M059J (cell line): ENCODE results near the gene SH3GL2. TPM values are rescaled to one million over a fixed set of nuclear protein-coding genes. Genes with fewer than 3 reads are reported as not detected.
A peak's percentile ranks its signal among the peaks of the same experiment; 100 is the strongest.

Source experiments
- DNase-seq: peaks from one replicate; pipeline ENCODE4 v3.0.0-alpha.2; 2012; ENCODE audit warnings: low read depth
- total RNA-seq: library from RNA; depleted of rRNA; stranded (reverse); fragments of >200 nt; shearing (Covaris generic); gene quantifications from 2 replicates; pipeline ENCODE4 v1.2.3, GENCODE V29; 2014

The SH3GL2 gene
- total RNA-seq, 1 experiment from 2014 or later, result 11.2 TPM

- DNase-seq, result no peak
Observed at GRCh38 chr9:17611342-17611741, 32.5 kb downstream of the SH3GL2 start.

GRCh38 chr9:17611917-17612316 lies 33.1 kb downstream of the SH3GL2 start:
- peak; percentile 62 for DNase-seq

DNA sequence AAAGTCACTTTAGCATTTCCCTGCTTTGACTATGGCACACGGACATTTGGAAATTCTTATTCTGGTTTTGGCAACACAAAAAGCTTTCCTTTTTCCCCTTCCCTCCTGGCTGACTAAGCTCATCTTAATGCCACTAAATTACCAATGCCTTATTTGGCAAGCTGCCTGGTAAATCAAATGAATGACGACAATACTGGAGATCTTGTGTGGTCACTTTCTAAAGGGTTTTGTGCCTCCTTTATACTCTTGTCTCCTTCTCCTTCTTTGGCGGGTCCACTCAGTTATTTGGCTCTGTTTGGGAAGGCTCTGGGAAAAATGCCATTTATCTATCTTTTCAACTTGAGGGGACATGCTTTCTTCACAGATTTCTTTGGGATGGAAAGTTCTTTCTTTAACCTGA lies 34.9 kb downstream of the SH3GL2 start:
- DNase-seq, result peak; percentile 99

- DNase-seq, result peak; percentile 25
Observed at GRCh38 chr9:17614250-17614649, 35.4 kb downstream of the SH3GL2 start.

DNA sequence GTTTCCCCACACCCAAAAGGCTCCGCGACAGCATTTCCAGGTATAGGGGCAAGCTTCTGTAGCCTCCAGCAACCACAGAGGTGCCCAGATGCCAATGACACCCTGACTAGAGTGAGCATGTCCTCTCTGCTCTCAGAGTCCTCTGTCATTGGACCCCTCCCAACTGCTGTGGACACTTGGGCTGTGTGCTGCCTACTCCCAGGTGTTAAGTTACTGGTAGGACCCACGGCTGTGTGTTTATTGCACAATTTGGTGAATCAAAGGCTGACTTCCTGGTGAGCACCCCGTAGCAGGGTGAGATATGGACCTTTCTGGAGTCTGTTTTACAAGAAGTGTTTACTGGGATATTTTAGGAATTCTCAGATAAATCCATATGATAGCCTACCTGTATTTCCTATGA lies 36.0 kb downstream of the SH3GL2 start:
- DNase-seq, result peak; percentile 74

DNA sequence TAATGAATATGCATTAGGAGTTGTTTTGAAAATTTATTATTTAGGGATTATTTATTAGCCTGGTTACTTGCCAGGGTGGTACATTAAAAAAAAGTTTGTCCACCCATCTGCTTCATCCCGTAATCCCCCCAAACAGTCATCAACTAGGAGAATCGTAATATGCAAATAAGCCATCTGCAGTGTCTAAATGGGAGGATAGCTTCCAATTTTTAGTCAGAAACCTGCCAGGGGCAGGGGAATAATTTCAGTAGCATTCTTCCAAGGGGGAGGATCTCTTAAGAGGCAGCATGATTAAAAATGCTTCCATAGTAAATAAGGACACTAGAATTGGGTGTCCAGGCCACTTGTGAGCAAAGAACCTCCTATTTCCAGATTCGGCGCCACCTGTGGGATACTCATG lies 43.3 kb downstream of the SH3GL2 start:
- no peak for DNase-seq

- DNase-seq, result no peak
Observed at GRCh38 chr9:17622749-17623148, 43.9 kb downstream of the SH3GL2 start.

- peak; percentile 28 for DNase-seq
Observed at GRCh38 chr9:17623965-17624364, 45.1 kb downstream of the SH3GL2 start.

DNA sequence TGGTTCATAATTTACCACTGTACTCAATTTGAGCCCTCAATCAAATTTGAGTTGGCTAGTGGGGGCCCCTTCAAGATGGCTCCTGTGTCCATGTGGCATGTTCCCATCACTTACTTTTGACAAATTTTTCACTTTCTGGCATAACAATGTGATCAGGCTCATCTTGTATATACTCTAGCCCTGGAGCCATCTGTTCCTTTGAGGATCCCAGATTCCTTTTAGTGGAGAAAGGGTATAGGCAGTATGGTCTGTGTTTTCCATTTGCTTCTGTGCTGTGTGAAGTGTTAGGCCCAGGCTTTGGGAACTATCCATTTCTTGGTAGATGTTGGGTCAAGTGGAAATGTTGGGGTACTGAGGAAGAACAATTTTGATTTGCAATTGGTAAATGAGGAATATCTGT lies 45.7 kb downstream of the SH3GL2 start:
- DNase-seq, result no peak

GRCh38 chr9:17625644-17626388 lies 47.0 kb downstream of the SH3GL2 start:
- DNase-seq, result peak; percentile 98

DNA sequence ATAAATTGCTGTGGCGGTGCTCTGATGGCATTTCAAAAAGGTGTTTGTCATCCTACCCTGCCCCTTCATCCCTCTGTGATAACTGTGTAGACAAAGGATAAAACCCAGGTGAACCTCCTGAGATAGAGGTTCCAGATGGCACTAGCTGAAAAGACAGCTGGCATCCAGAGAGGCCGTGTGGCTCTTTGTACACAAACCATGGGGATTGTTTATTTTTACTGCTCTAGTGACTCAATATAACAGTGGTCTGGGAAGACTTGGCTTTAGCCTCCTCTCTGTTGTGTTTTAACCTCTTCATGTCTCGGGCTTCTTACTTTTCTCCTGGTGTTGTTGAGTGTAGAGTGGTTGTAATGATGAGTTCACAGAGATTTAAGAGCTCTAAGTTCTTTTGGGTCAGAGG lies 48.8 kb downstream of the SH3GL2 start:
- DNase-seq, result peak; percentile 87

DNA sequence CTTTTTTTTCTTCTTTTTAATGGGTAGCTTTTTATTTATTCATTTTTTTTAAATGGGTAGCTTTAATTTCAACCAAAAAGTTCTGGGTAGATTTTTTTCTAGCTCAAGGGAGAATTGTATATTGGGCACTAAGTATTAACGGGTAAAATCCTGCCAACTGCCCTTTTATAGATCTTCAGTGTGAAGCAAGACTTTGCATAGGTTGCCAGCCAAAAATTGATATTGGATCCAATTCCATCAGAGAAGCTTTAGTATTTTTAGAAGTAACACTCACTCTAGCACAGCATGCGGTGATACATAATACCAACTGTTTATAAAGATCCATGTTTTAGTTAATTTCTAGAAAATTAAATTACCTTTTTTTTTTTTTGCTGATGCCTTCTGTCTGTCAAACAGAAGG lies 49.8 kb downstream of the SH3GL2 start:
- DNase-seq, result no peak

DNA sequence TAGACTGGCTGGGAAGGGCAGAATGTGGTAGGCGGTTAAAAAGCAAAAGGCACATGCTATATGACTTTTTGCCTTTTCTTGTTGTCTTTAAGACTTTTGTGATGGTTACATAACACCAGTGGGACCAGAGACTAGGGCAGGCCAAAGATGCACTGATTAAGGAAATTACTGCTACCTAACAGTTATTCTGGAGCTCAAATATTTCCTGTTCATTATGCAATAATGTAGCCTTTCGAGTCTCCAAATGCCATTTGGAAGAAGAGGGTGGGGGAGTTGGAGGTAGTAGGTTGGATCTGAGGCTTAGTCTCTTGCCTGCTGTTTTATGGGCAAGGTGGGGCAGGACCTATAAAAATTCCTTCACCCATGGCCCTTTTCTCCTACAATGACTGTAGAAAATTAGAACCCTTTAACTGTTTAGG lies 51.7 kb downstream of the SH3GL2 start:
- peak; percentile 90 for DNase-seq

- DNase-seq, result peak; percentile 82
Observed at GRCh38 chr9:17631396-17631795, 52.5 kb downstream of the SH3GL2 start.

GRCh38 chr9:17632994-17633393 lies 54.1 kb downstream of the SH3GL2 start:
- peak; percentile 62 for DNase-seq

DNA sequence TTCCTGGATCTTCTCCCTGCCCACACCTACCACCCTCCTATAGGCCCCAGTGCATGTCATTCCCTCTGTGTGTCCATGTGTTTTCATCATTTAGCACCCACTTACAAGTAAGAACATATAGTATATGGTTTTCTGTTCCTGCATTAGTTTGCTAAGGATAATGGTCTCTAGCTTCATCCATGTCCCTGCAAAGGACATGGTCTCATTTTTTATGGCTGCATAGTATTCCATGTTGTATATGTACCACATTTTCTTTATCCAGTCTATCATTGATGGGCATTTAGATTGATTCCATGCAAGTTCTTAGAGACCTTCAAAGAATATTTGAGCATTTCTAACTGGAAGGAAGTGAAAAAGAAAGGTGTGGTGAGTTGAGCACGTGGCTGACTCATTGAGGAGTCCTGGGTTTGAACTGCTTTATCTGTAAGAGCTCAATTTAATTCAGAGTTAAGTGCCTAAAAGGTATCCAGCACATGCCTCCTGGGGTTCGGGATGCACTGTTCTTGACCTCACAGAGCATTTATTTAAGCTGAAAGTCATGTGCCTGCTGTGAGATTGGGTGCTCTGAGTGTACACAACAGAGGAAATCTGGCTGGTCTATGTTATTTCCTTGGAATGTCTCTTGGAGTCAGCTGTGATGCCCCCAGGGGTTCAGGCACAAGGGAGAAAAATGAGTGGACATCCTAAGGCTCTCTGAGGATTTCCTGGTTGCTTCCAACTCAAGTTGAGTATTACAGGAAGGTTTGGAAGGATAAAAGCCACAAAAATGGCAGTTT lies 56.4 kb downstream of the SH3GL2 start:
- peak; percentile 97 for DNase-seq

- no peak for DNase-seq
Observed at GRCh38 chr9:17636349-17636748, 57.5 kb downstream of the SH3GL2 start.

- no peak for DNase-seq
Observed at GRCh38 chr9:17636821-17637220, 58.0 kb downstream of the SH3GL2 start.

GRCh38 chr9:17637229-17637628 lies 58.4 kb downstream of the SH3GL2 start:
- DNase-seq, result no peak

DNA sequence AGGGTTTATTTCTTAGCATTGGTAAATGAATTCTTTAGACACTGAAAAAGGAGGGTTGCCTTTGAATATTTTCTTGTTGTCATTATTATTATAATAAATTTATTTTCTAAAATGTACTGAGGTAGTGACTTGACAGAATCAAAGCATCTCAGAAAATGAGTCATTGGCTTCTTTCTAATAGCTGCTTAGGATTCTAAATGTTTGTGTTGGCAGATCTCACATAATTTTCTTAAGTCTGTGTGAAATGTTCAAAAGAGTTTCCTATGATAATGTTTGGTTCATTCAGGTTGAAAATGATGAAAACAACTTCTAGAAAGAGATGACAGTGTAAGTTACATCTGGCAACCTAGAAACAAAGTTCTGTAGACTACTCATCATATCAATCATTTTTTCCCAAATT lies 69.7 kb downstream of the SH3GL2 start:
- DNase-seq, result peak; percentile 62

DNA sequence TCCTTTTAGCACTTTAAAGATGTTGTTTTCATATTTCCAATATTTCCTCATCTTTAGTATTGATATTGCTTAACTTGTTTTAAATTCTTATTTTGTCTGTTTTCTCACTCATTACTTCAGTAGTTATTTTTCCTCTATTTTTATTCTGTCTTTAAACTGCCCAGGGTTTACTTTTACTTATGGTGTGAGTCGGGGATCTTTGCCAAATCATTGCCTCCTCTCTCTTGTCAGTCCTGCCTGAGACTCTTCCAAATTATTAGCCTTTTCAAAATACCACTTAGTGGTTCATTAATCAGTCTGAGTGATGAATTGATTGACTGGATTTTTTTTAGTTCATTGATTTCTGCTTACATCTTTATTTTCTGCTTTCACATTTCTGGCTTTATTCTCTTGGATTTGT lies 72.9 kb downstream of the SH3GL2 start:
- no peak for DNase-seq

DNA sequence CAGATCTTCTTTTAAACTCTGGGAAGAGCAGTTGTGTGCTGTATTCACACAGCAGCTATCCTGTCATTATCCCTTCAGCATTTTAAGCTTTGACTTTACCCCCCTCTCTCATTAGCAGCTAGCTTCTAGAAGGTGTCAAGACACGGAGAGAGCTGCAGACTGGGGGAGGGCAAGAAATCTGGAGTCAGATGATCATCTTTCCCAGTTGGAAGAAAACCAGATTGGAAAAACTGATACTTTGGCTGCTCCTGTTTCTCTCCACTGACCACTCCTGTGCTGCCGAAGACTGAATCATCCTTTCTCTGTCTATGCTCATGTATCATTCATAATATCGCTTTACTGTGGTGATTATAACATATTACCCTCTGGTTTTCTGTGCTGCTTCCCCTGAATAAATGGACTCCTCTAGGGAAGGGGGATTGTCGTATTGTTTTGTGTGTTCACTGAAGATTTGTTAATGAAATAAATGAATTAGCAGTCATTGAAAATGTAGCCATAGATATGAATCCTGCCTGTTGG lies 75.1 kb downstream of the SH3GL2 start:
- DNase-seq, result no peak

DNA sequence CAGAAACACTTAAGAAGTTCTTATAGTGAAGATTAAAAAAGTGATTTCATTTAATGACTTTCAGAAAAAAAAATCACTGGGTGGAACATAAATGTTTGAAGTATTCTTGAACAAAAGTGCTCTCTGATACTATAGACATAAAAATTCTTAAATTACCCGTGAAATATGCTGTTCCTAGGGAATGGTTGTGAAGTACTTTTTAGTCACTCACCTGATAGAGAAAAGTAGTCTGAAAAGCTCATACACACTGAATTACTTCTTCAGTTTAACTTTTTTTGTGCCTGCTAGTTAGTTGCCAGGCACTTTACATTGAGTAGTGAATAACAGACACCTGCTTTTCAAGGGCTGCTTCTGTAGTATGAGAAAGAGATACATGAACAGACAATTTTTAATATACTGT lies 78.0 kb downstream of the SH3GL2 start:
- DNase-seq, result no peak
